ENCODE measurements around the gene TPRG1L.

Gene TPRG1L

GRCh38 chr1:3600354-3600753 lies 24.5 kb upstream of the TPRG1L start:
- Histone ChIP-seq H3K9me3 (ENCODE audit: insufficient read depth, low read depth, low read length) (peaks cover 14% of the 10 kb centered on the region), H3K14ac (ENCODE audit: low read length) (no peak overlapping the region), H3K27ac (ENCODE audit: low read depth, low read length) (no peak overlapping the region), H3K18ac (ENCODE audit: low read length) (no peak overlapping the region), H3K36me3 (ENCODE audit: control insufficient read depth in 1 of 2, insufficient read depth in 2 of 2, low read length in 2 of 2) (no peaks in the 10 kb centered on the region), H2AFZ (ENCODE audit: insufficient read depth, low read length, poor library complexity) (no peak overlapping the region), H2BK5ac (ENCODE audit: low read depth, low read length, poor library complexity) (no peak overlapping the region), H3K4me3 (ENCODE audit: low read depth, low read length) (no peak overlapping the region), H3K79me2 (ENCODE audit: control insufficient read depth, insufficient read depth, low read length, poor library complexity) (no peaks in the 10 kb centered on the region), H3K27me3 (ENCODE audit: insufficient read depth, low read length) (no peaks in the 10 kb centered on the region), H3K9ac (ENCODE audit: low read length) (no peak overlapping the region), H3K4me2 (ENCODE audit: low read length) (no peak overlapping the region), H4K12ac (ENCODE audit: low read depth, low read length) (no peak overlapping the region), H3K4me1 (ENCODE audit: control insufficient read depth in 1 of 2, insufficient read depth in 2 of 2, low read length in 2 of 2) (no peaks in the 10 kb centered on the region), H3K23ac (ENCODE audit: low read length) (no peak overlapping the region), H3K4ac (ENCODE audit: low read depth, low read length) (no peak overlapping the region), H4K91ac (ENCODE audit: low read depth, low read length) (no peak overlapping the region), H2BK12ac (ENCODE audit: low read length) (no peak overlapping the region), H2AK5ac (ENCODE audit: low read length) (no peak overlapping the region), H2BK120ac (ENCODE audit: insufficient read depth, low read length, poor library complexity) (no peak overlapping the region), H3K79me1 (ENCODE audit: low read length) (no peaks in the 10 kb centered on the region), H4K8ac (ENCODE audit: low read depth, low read length) (no peak overlapping the region)
- no CpG with 5 or more reads among the region's 10 CpGs for WGBS (ENCODE audit: extremely low coverage, insufficient coverage, insufficient read length)
- DNase-seq = no peak

- H3K14ac ChIP-seq (ENCODE audit: low read length) = no peak overlapping the region
- no peak overlapping the region for H4K8ac ChIP-seq (ENCODE audit: low read depth, low read length)
- H3K9ac ChIP-seq (ENCODE audit: low read length) = no peak overlapping the region
- no peaks in the 10 kb centered on the region for H3K36me3 ChIP-seq (ENCODE audit: control insufficient read depth in 1 of 2, insufficient read depth in 2 of 2, low read length in 2 of 2)
- no peak overlapping the region for H2BK12ac ChIP-seq (ENCODE audit: low read length)
- no peak overlapping the region for H2AK5ac ChIP-seq (ENCODE audit: low read length)
- H3K4me3 ChIP-seq (ENCODE audit: low read depth, low read length) = no peak overlapping the region
- no peak overlapping the region for H4K91ac ChIP-seq (ENCODE audit: low read depth, low read length)
- no peak overlapping the region for H3K4ac ChIP-seq (ENCODE audit: low read depth, low read length)
- H3K9me3 ChIP-seq (ENCODE audit: insufficient read depth, low read depth, low read length) = peaks cover 14% of the 10 kb centered on the region
- H4K12ac ChIP-seq (ENCODE audit: low read depth, low read length) = no peak overlapping the region
- no peaks in the 10 kb centered on the region for H3K79me2 ChIP-seq (ENCODE audit: control insufficient read depth, insufficient read depth, low read length, poor library complexity)
- no peaks in the 10 kb centered on the region for H3K79me1 ChIP-seq (ENCODE audit: low read length)
- H3K4me1 ChIP-seq (ENCODE audit: control insufficient read depth in 1 of 2, insufficient read depth in 2 of 2, low read length in 2 of 2) = no peaks in the 10 kb centered on the region
- no peak for DNase-seq
- no peaks in the 10 kb centered on the region for H3K27me3 ChIP-seq (ENCODE audit: insufficient read depth, low read length)
- no peak overlapping the region for H3K18ac ChIP-seq (ENCODE audit: low read length)
- H2BK5ac ChIP-seq (ENCODE audit: low read depth, low read length, poor library complexity) = no peak overlapping the region
- no peak overlapping the region for H3K4me2 ChIP-seq (ENCODE audit: low read length)
- no peak overlapping the region for H2AFZ ChIP-seq (ENCODE audit: insufficient read depth, low read length, poor library complexity)
- no peak overlapping the region for H3K27ac ChIP-seq (ENCODE audit: low read depth, low read length)
- H3K23ac ChIP-seq (ENCODE audit: low read length) = no peak overlapping the region
- H2BK120ac ChIP-seq (ENCODE audit: insufficient read depth, low read length, poor library complexity) = no peak overlapping the region
- no CpG with 5 or more reads among the region's 16 CpGs for WGBS (ENCODE audit: extremely low coverage, insufficient coverage, insufficient read length)
Observed at GRCh38 chr1:3601743-3602142, 23.1 kb upstream of the TPRG1L start.

- Histone ChIP-seq H2AK5ac (ENCODE audit: low read length) (no peak overlapping the region), H2AFZ (ENCODE audit: insufficient read depth, low read length, poor library complexity) (no peak overlapping the region), H3K4me1 (ENCODE audit: control insufficient read depth in 1 of 2, insufficient read depth in 2 of 2, low read length in 2 of 2) (no peaks in the 10 kb centered on the region), H3K14ac (ENCODE audit: low read length) (no peak overlapping the region), H3K23ac (ENCODE audit: low read length) (no peak overlapping the region), H2BK12ac (ENCODE audit: low read length) (no peak overlapping the region), H3K9me3 (ENCODE audit: insufficient read depth, low read depth, low read length) (peaks cover 14% of the 10 kb centered on the region), H3K79me2 (ENCODE audit: control insufficient read depth, insufficient read depth, low read length, poor library complexity) (no peaks in the 10 kb centered on the region), H4K12ac (ENCODE audit: low read depth, low read length) (no peak overlapping the region), H2BK5ac (ENCODE audit: low read depth, low read length, poor library complexity) (no peak overlapping the region), H3K4me3 (ENCODE audit: low read depth, low read length) (no peak overlapping the region), H3K4ac (ENCODE audit: low read depth, low read length) (no peak overlapping the region), H2BK120ac (ENCODE audit: insufficient read depth, low read length, poor library complexity) (no peak overlapping the region), H3K18ac (ENCODE audit: low read length) (no peak overlapping the region), H3K4me2 (ENCODE audit: low read length) (no peak overlapping the region), H3K27me3 (ENCODE audit: insufficient read depth, low read length) (no peaks in the 10 kb centered on the region), H3K79me1 (ENCODE audit: low read length) (no peaks in the 10 kb centered on the region), H3K27ac (ENCODE audit: low read depth, low read length) (no peak overlapping the region), H4K8ac (ENCODE audit: low read depth, low read length) (no peak overlapping the region), H4K91ac (ENCODE audit: low read depth, low read length) (no peak overlapping the region), H3K9ac (ENCODE audit: low read length) (no peak overlapping the region), H3K36me3 (ENCODE audit: control insufficient read depth in 1 of 2, insufficient read depth in 2 of 2, low read length in 2 of 2) (no peaks in the 10 kb centered on the region)
- no peak for DNase-seq
- WGBS (ENCODE audit: extremely low coverage, insufficient coverage, insufficient read length) = no CpG with 5 or more reads among the region's 21 CpGs
Observed at GRCh38 chr1:3602375-3602774, 22.4 kb upstream of the TPRG1L start.

- H3K14ac ChIP-seq (ENCODE audit: low read length) = no peak overlapping the region
- DNase-seq = no peak
- H2AFZ ChIP-seq (ENCODE audit: insufficient read depth, low read length, poor library complexity) = no peak overlapping the region
- no peak overlapping the region for H2BK5ac ChIP-seq (ENCODE audit: low read depth, low read length, poor library complexity)
- no peak overlapping the region for H3K18ac ChIP-seq (ENCODE audit: low read length)
- no peak overlapping the region for H2BK120ac ChIP-seq (ENCODE audit: insufficient read depth, low read length, poor library complexity)
- H3K4me2 ChIP-seq (ENCODE audit: low read length) = no peak overlapping the region
- H3K4ac ChIP-seq (ENCODE audit: low read depth, low read length) = no peak overlapping the region
- peaks cover 14% of the 10 kb centered on the region for H3K9me3 ChIP-seq (ENCODE audit: insufficient read depth, low read depth, low read length)
- H4K91ac ChIP-seq (ENCODE audit: low read depth, low read length) = no peak overlapping the region
- H3K4me1 ChIP-seq (ENCODE audit: control insufficient read depth in 1 of 2, insufficient read depth in 2 of 2, low read length in 2 of 2) = no peaks in the 10 kb centered on the region
- no peaks in the 10 kb centered on the region for H3K79me2 ChIP-seq (ENCODE audit: control insufficient read depth, insufficient read depth, low read length, poor library complexity)
- H3K23ac ChIP-seq (ENCODE audit: low read length) = no peak overlapping the region
- H3K27ac ChIP-seq (ENCODE audit: low read depth, low read length) = no peak overlapping the region
- no peak overlapping the region for H2AK5ac ChIP-seq (ENCODE audit: low read length)
- H4K8ac ChIP-seq (ENCODE audit: low read depth, low read length) = no peak overlapping the region
- no peak overlapping the region for H3K4me3 ChIP-seq (ENCODE audit: low read depth, low read length)
- no peak overlapping the region for H2BK12ac ChIP-seq (ENCODE audit: low read length)
- no CpG with 5 or more reads among the region's 11 CpGs for WGBS (ENCODE audit: extremely low coverage, insufficient coverage, insufficient read length)
- H3K27me3 ChIP-seq (ENCODE audit: insufficient read depth, low read length) = no peaks in the 10 kb centered on the region
- no peak overlapping the region for H4K12ac ChIP-seq (ENCODE audit: low read depth, low read length)
- H3K36me3 ChIP-seq (ENCODE audit: control insufficient read depth in 1 of 2, insufficient read depth in 2 of 2, low read length in 2 of 2) = no peaks in the 10 kb centered on the region
- no peak overlapping the region for H3K9ac ChIP-seq (ENCODE audit: low read length)
- no peaks in the 10 kb centered on the region for H3K79me1 ChIP-seq (ENCODE audit: low read length)
Observed at GRCh38 chr1:3603156-3603555, 21.7 kb upstream of the TPRG1L start.
